DMS 273 (cell line): ENCODE measurements around the gene GALNT2.

ENCODE experiments used
- DNase-seq: peaks from one replicate; lab custom pipeline; 2025; ENCODE audit not compliant: unreplicated experiment; lab: John Stamatoyannopoulos, UW

The GALNT2 gene

DNA sequence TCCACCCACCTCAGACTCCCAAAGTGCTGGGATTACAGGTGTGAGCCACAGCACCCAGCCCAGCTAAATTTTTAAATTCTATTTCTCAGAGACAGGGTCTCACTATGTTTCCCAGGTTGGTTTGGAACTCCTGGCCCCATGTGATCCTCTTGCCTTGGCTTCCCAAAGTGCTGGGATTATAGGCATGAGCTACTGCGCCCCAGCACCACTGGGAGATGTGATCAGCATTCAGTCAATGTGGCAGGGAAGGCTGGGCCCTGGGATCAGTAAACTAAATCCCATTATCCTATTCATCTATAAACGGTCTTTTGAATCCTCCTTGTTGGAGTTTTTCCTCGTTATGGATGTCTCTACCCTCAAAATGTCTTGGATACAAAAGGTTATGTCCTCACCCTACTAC lies 245.6 kb downstream of the GALNT2 start:
- no peak for DNase-seq

DNA sequence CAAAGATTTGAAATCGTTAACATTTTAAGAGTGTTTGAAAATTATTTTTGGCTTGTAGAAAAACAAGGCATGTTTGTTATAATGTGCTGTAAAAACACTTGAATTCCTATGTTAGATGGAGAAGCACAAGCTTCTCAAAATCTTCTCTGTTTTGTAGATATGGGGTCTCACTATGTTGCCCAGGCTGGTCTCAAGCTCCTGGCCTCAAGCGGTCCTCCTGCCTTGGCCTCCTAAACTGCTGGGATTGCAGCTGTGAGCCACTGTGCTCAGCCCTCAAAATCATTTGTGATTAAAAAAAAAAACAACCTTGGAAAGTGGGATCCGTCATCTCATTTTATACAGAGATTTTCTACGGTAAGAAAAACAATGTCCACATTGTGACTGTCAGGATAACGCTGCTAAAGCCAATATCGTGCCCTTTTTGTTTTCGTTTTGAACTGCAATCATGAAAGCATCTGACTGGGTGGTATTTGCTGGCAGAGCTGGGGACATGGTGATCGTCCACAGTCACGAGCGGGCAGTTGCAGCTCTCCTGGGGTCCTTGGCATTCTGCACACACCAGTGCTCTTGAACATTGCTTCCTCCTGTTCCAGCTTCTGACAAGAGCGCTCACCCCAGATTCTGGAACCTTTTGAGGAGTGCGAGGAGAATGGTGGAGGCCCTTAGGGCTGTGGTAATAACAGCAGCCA lies 246.6 kb downstream of the GALNT2 start:
- DNase-seq: no peak

DNA sequence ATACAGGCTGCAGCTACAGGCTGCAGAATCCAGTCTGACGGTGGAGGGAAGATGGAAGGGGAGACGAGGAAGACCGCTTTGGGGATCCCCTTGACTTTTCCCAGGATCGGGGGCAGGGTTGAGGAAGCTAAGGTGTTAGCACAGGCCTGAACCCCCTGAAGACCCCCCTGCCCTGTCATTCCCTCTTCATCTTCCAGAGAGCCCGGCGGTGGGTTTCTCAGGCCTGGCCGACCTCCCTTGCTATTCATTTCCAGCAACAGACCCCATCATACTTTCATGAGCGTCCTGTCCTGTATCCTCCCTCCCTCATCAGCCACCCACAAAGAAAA lies 247.1 kb downstream of the GALNT2 start:
- no peak for DNase-seq

- DNase-seq: no peak
These were observed 248.1 kb downstream of the GALNT2 start for GRCh38 chr1:230315099-230315498.

DNA sequence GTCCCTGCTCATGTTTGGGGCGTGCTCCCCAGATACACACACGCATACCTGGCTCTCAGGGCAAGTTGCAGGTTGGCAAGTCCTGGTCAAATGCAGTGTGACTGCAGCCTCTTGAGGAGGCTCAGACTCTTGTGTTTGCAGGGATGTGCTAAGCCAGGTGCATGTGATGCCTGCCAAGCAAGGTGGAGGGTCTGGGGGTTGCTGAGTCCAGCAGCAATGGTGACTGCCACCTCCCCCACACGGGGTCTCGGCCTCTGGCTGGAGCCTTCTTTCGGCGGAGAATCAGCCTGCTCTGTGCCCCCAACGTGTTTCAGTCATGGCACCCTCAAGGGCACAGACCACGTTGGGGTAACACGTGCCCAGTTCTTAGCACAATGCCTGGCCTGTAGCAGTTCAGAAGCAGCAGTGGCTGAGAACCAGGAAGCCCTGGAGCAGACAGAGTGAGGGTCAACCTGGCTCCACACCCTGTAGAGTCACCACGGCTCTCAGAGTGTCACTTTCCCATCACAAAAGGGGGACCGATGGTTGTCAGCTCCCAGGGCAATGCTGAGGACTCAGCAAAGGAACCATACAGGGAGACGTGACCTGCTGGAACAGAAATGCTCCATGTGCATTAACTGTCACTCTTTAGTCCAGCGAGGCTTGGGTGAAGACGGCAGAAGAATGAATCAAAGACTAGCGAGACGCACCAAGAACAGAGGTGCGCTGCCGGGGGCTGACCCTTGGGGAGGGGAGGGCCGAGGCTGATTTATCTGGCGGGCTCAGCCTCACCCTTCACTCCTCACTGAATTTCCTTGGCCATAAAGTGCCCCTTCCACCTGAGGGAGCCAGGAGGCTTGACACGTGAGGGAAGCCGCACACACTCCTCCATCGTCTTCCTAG lies 250.1 kb downstream of the GALNT2 start:
- no peak for DNase-seq

DNA sequence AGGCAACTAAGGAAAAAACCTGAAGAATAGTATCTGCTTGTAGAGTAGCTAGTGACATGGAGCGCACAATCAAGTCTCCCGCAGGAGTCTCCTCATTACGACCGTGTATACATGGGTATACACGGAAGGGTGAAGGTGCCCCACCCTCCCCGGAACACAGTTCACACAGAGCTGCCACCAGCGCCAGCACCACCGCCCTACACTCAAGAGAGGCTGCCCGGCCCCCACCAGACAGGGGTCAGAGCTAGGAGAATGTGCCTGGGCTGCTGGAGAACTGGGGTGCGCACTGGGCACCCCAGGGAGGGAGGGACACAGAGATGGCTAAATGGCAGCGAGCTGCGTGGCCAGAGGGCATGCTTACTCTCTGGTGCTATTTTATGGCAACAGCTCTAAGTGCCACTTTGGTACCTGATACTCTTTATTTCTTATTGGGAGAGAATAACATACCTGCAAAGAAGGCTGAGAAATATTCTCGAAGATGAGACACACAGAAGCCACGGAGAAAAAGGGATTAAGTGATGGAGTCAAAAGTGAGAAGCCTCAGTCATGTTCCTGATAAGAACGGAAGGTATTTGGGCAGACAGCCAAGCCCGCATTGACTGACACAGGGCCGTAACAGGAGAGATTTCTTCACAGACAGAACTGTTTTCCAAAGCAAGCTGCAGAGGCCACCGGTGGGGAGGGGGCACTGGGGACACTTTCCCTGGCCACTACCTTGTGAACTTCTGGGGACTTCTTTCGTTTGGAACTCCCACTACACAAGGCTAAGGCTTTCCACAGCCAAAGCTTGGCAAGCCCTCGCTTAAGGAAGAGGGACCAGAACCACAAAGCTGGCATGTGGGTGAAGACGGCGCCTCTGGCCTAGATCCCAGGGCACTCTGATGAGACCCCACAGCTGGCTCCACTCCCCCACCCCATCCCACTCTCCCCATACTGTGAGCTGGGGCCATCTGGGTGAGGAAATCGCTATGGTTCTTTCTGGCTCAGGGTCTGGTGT lies 251.1 kb downstream of the GALNT2 start:
- peak; percentile 64 for DNase-seq

DNA sequence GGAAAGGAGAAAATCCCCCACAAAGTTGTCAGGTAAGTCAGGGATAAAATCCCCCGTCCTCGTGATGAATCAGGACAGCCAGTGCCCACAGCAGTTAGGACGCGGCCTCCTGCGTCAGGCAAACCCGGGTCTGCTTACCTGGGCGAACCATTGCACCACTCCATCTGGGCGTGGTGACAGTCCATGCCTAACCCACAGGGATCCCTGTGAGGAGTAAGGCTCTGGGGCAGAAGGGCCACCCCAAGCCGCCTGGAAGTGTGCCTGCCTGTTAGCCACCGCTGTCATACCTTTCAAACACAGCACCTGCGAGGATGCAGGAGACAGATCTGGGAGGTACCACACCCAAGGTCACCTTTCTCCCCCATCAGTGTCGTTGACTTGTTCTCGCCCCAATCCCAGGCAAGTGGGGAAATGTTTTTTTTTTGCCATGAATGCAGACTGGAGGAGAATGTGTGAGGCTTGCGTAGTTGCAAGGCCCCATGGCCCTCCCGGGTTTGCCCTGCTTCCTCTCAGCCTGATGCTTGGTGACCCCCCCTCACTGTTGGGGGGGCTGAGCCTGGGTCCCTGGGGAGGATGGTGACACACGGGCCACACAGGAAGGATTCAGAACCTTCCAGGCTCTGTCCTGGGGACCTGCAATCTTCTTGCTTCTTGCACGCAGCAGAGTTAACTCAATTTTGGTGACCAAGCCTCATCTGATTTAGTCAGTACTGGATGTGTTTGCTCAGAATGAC lies 252.1 kb downstream of the GALNT2 start:
- no peak for DNase-seq

- DNase-seq: no peak
These were observed 253.8 kb downstream of the GALNT2 start for GRCh38 chr1:230320804-230321203.

- DNase-seq: no peak
These were observed 254.3 kb downstream of the GALNT2 start for GRCh38 chr1:230321341-230321740.

- DNase-seq: no peak
These were observed 254.8 kb downstream of the GALNT2 start for GRCh38 chr1:230321741-230322420.

- DNase-seq: no peak
These were observed 255.4 kb downstream of the GALNT2 start for GRCh38 chr1:230322421-230322756.

DNA sequence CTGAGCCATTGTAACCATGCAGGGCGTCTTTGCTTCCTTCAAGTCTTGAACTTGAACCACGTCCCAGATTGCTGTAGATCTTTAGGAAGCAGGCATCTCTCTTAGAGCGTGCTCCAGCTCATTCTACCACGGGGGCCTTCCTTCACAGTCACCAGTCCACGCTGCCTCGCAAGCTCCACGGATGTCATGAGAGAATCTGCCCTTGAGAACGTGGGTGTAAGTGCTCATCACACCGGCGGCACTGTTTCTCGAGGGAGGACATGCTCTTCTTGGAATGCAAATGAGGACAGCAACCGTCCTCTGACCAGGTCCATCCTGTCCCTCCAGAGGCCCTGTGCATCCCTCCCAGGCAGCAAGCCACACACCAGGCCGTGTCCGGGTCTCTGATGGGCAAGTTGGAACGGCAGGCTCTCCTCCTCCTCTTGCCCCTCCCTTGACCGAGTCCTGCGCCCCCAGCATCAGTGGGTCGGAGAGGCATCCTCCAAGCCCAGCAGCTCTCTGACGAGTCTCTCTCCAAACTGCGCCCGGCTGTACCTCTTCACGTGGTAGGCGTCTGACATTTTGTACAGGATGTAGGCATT lies 256.0 kb downstream of the GALNT2 start:
- no peak for DNase-seq

DNA sequence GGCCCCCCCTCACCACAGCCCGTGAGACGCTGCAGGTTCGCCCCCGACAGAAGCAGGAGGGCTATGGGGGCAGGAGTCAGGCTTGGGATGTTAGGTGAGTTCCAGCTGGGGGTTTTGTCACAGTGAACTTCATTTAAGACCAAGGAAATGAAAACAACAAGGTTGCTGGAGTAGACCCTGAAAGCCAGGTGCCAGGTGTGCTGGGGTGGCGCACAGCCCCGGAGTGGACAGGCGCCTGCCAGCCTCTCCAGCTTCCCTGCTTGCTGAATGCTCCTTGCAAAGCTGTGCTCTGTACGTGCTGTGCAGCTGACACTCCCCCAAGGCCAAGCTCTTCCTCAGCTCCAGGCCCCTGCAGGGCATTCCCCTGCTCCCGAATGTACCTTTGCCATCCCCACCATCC lies 256.6 kb downstream of the GALNT2 start:
- no peak for DNase-seq

DNA sequence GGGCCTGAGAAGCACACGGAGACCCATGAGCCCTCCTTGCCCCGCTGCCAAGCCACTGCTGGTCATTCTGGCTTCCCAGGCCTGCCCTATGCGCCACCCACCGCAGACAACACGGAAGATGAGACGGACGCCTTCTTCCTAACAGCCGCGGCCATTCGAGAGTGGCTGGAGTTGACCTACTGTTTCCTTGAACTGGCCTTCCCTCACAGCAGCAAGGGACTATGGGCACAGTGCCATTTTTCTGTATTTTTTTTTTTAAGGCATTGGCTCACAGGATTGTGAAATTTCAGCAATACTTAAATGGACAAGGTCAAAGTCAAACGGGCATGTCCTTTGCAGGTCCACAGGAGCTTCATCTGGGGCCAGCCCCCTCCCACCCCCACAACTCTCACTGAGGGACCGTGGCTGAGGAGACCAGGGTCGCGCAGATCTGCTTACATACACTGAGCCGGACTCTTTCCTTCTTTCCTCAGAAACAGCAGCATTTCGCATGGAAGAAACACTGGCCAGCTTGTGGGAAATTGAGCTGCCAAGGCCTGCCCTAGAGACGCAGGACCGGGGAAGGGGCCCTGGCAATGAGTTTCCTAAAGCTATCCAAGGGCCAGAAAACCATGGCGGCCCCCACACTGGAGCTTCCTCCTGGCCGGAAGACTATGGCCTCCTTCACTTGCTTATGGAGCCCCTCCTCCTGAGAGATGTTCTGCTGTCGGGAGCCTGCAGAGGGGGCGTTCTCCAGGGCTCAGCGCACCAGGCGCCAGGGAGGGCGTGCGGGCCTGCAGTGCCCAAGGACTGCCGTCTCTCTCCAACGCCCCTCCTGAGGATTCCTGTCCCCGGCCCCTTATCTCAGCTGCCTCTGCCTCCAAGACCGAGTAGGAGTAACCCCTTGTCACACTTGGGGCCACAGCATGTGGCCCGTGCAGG lies 260.2 kb downstream of the GALNT2 start:
- DNase-seq: no peak

DNA sequence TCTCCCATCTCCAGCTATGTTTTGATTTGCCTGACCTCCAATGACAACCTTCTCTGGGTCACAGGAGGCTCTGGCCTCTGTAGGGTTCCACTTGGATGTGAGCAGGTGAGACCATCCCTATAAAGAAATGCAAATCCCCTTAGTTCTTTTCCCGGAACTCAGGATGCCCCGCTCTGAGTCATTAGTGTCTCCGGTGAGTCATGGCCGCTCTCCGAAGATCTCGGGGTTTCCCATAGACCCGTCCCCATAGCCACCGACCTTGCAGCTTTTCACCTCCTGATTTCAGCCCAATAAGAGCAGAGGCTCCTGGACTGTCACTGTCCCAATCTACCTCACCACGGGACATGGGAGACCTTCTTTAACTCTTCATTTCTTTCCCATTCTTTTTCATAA lies 260.9 kb downstream of the GALNT2 start:
- DNase-seq: no peak

DNA sequence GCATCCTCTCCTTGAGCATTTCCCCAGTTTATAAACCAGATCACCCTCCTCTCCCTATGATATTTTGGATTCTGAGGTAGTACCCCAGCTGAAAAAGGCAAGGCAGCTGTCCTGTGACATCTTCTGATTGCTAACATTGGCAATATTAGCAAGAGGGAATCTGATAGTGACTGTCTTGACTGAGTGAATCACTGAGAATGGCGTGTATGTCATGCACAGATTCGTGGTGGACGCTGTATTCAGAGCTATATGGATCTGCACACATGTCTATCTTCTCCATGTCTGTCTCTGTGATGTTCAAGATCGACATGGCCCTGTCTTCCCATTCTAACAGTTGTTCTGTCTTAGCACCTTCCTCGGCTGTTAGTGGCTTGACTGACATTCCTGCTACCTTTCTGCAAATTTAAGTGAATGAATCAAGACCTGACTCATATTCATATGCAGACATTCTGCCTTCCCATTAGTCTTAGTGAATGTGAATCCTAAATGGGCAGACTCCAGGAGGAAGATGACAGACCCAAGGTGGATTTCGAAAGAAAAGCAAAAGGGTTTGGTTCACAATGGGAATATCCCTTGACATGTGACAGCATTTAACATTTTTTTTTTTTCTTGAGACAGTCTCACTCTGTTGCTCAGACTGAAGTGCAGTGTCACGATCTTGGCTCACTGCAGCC lies 261.4 kb downstream of the GALNT2 start:
- DNase-seq: no peak

- no peak for DNase-seq
These were observed 263.1 kb downstream of the GALNT2 start for GRCh38 chr1:230330157-230330556.
